Keratinocyte (primary cell): ENCODE results near the gene LHX5. TPM values are rescaled to one million over a fixed set of nuclear protein-coding genes. Genes with fewer than 3 reads are reported as not detected.

Source experiments
- DNase-seq: peaks from one replicate; pipeline ENCODE4 v3.0.0-alpha.2; 2011; ENCODE audit warnings: low read depth, missing footprints, low spot score
- FAIRE-seq: peaks from 2 replicates; lab custom pipeline; 2011; peaks lifted over from hg19 to GRCh38; lab: Jason Lieb, UNC
- H2AFZ ChIP-seq: 2 replicates; pipeline ENCODE4 v1.6.0; 2012; ENCODE audit warnings: low read length, control low read depth, inconsistent platforms; ENCODE audit not compliant: control insufficient read depth
- H3K27ac ChIP-seq: 2 replicates; pipeline ENCODE4 v1.5.1; 2011; ENCODE audit warnings: low read length; ENCODE audit not compliant: control insufficient read depth, insufficient read depth
- H3K27me3 ChIP-seq: 3 replicates; pipeline ENCODE4 v1.6.0; 2011; ENCODE audit warnings: low read length; ENCODE audit not compliant: control insufficient read depth, insufficient read depth; ENCODE audit errors: extremely low read depth
- H3K36me3 ChIP-seq, 2 experiments: 2 replicates in 1 of 2; 3 replicates in 1 of 2; pipeline ENCODE4 v1.5.1; 2011; ENCODE audit warnings: low read length in 2 of 2, mild to moderate bottlenecking in 1 of 2; ENCODE audit not compliant: control insufficient read depth in 2 of 2, insufficient read depth in 2 of 2; ENCODE audit errors: extremely low read depth in 1 of 2
- H3K4me1 ChIP-seq: 3 replicates; pipeline ENCODE4 v1.5.1; 2011; ENCODE audit warnings: low read length; ENCODE audit not compliant: control insufficient read depth, insufficient read depth; ENCODE audit errors: extremely low read depth
- H3K4me2 ChIP-seq: 3 replicates; pipeline ENCODE4 v1.6.0; 2011; ENCODE audit warnings: low read depth, low read length; ENCODE audit not compliant: control insufficient read depth, insufficient read depth; ENCODE audit errors: extremely low read depth
- H3K4me3 ChIP-seq, 3 experiments: fragments of 200-600 bp in 1 of 3; sonication (generic) in 1 of 3; 2 replicates in 2 of 3; 3 replicates in 1 of 3; pipeline ENCODE4 v1.5.1; 2011 to 2016; ENCODE audit warnings: low read length in 3 of 3, mild to moderate bottlenecking in 3 of 3, control low read depth in 2 of 3, inconsistent platforms in 1 of 3, low read depth in 1 of 3, mixed read lengths in 1 of 3, mixed run types in 1 of 3, moderate library complexity in 1 of 3; ENCODE audit not compliant: control insufficient read depth in 2 of 3, insufficient read depth in 2 of 3; ENCODE audit errors: extremely low read depth in 1 of 3
- H3K79me2 ChIP-seq: 2 replicates; pipeline ENCODE4 v1.6.0; 2012; ENCODE audit warnings: low read length; ENCODE audit not compliant: control insufficient read depth, insufficient read depth
- H3K9ac ChIP-seq: 3 replicates; pipeline ENCODE4 v1.6.0; 2011; ENCODE audit warnings: low read length; ENCODE audit not compliant: control insufficient read depth, insufficient read depth; ENCODE audit errors: extremely low read depth
- H3K9me1 ChIP-seq: 3 replicates; pipeline ENCODE4 v1.6.0; 2011; ENCODE audit warnings: low read length; ENCODE audit not compliant: control insufficient read depth, insufficient read depth; ENCODE audit errors: extremely low read depth
- H3K9me3 ChIP-seq: 2 replicates; pipeline ENCODE4 v1.5.1; 2012; ENCODE audit warnings: low read depth, low read length; ENCODE audit not compliant: control insufficient read depth
- H4K20me1 ChIP-seq: 3 replicates; pipeline ENCODE4 v1.6.0; 2011; ENCODE audit warnings: low read length; ENCODE audit not compliant: control insufficient read depth, insufficient read depth; ENCODE audit errors: extremely low read depth
- CTCF ChIP-seq, 3 experiments: IDR thresholded peaks in 1 of 3; conservative IDR thresholded peaks in 1 of 3; optimal IDR thresholded peaks in 1 of 3; 2 replicates in 2 of 3; 3 replicates in 1 of 3; pipeline versions ENCODE3 to v1.5.1; 2011; ENCODE audit warnings: low read length in 3 of 3, mild to moderate bottlenecking in 3 of 3, moderate library complexity in 2 of 3, control low read depth in 1 of 3, inconsistent platforms in 1 of 3; ENCODE audit not compliant: insufficient read depth in 2 of 3; ENCODE audit errors: extremely low read depth in 1 of 3
- EZH2 ChIP-seq: IDR thresholded peaks from one replicate; pipeline ENCODE4 v1.6.1; 2012; ENCODE audit warnings: inconsistent platforms, mild to moderate bottlenecking, low read length, moderate library complexity
- dilution Hi-C: fragments of 300-500 bp; cut with MboI; formaldehyde crosslinking; loops from one replicate; pipeline ENCODE4 v1.7.0; 2020; ENCODE audit warnings: low sequenced_read_pairs; ENCODE audit not compliant: extremely low pct_ligation_motif_present
- polyA plus RNA-seq, 5 experiments: library from polyadenylated mRNA; depleted of rRNA in 3 of 5; stranded (reverse) in 3 of 5; stranded (forward) in 1 of 5; unstranded in 1 of 5; fragments of >200 nt; gene quantifications; 1 replicate in 1 of 5; 2 replicates in 3 of 5; 3 replicates in 1 of 5; pipeline versions ENCODE4 v1.2.1 to v1.2.3, GENCODE V29; 2011 to 2012; ENCODE audit warnings: missing spikeins in 2 of 5, low read depth in 1 of 5, low replicate concordance in 1 of 5

Gene LHX5
- polyA plus RNA-seq, 1 donor (not counting 4 experiments of a cell fraction or from before 2014, with no cell fraction given), result 0.04 TPM

DNA sequence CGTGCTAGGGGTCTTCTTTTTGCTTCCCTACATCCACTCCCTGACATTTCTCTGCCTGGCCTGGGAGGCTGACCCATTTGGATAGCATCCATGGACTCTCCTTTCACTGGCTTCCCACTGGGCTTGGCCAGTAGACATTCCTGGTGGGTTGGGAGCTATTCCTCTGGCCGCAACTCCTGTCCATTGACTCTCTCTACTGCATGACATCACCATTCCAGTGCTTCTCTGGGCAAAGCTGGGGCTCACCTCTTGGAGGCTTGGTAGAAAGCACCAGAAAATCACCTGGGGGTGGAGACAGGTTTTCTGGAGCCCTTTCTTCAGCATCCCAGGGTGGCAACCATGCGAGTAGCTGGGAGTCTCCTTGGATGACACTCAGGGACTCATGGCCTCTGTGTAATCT lies 16.7 kb upstream of the LHX5 start:
- H3K36me3 ChIP-seq, result no peaks in the 10 kb centered on the region
- no peaks in the 10 kb centered on the region for H3K27me3 ChIP-seq
- no peaks in the 10 kb centered on the region for H3K9me3 ChIP-seq
- H3K4me3 ChIP-seq, result no peak overlapping the region
- H3K9me1 ChIP-seq, result no peaks in the 10 kb centered on the region
- H3K4me2 ChIP-seq, result no peak overlapping the region
- TF ChIP-seq CTCF (optimal IDR thresholded peaks at IDR 0.05 in 1 of 3, IDR thresholded peaks at IDR 0.05 in 1 of 3, conservative IDR thresholded peaks at IDR 0.05 in 1 of 3; ENCODE audit: extremely low read depth in 1 of 3, insufficient read depth in 2 of 3, low read length in 3 of 3) (no peak), EZH2 (no peak)
- no peak overlapping the region for H3K9ac ChIP-seq
- H2AFZ ChIP-seq, result no peak overlapping the region
- H3K27ac ChIP-seq, result no peak overlapping the region
- no peaks in the 10 kb centered on the region for H3K4me1 ChIP-seq
- no peaks in the 10 kb centered on the region for H3K79me2 ChIP-seq
- no peaks in the 10 kb centered on the region for H4K20me1 ChIP-seq
- FAIRE-seq (no peak), DNase-seq (no peak)
- dilution Hi-C loops, result no loop called here

- H4K20me1 ChIP-seq, result no peaks in the 10 kb centered on the region
- H3K27me3 ChIP-seq, result no peaks in the 10 kb centered on the region
- FAIRE-seq, result no peak
Observed at GRCh38 chr12:113486722-113487121, 15.1 kb upstream of the LHX5 start.

More at GRCh38 chr12:113486722-113487121, 15.1 kb upstream of the LHX5 start:
- Histone ChIP-seq H3K9me1 (no peaks in the 10 kb centered on the region), H3K9ac (no peak overlapping the region), H3K4me3 (no peak overlapping the region), H2AFZ (no peak overlapping the region), H3K27ac (no peak overlapping the region), H3K4me2 (no peak overlapping the region), H3K4me1 (no peaks in the 10 kb centered on the region), H3K79me2 (no peaks in the 10 kb centered on the region), H3K36me3 (no peaks in the 10 kb centered on the region), H3K9me3 (no peaks in the 10 kb centered on the region)
- no peak for DNase-seq
- TF ChIP-seq CTCF (optimal IDR thresholded peaks at IDR 0.05 in 1 of 3, IDR thresholded peaks at IDR 0.05 in 1 of 3, conservative IDR thresholded peaks at IDR 0.05 in 1 of 3; ENCODE audit: extremely low read depth in 1 of 3, insufficient read depth in 2 of 3, low read length in 3 of 3) (no peak), EZH2 (no peak)
- dilution Hi-C loops, result no loop called here
